GM03348 (cell line): ENCODE data around the gene CADM2.

Source experiments
- DNase-seq: peaks from one replicate; pipeline ENCODE4 v3.0.0; 2012; ENCODE audit warnings: low spot score

Gene CADM2

DNA sequence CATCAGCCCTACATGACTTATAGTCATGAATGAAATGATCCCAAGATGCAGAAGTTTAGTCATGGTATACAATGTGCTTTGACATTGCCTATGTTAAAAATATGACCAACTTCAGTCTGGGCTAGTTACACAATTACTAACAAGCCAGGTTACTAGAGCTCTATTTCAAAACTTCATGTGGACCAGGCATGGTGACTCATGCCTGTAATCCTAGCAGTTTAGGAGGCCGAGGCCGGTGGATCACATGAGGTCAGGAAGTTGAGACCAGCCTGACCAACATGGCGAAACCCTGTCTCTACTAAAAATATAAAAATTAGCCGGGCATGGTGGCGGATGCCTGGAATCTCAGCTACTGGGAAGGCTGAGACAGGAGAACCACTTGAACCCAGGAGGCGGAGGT is 613.0 kb downstream of the CADM2 start:
- DNase-seq = no peak

DNA sequence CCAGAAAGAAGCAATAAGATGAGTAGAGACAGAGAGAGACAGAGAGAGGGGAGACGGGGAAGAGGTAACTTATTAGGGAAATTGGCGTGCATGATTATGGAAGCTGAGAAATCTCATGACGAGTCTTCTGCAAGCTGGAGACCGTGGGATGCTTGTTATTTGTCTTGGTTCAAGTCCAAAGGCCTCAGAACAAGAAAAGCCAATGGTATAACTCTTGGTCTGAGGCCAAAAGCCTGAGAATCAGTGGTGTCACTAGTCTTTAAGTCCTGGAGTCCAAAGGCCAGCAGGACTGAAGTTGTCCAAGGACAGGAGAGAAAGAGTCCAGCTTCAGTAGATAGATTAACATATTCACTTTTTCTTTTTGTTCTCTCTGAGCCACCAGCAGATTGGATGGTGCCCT is 613.6 kb downstream of the CADM2 start:
- no peak for DNase-seq

DNA sequence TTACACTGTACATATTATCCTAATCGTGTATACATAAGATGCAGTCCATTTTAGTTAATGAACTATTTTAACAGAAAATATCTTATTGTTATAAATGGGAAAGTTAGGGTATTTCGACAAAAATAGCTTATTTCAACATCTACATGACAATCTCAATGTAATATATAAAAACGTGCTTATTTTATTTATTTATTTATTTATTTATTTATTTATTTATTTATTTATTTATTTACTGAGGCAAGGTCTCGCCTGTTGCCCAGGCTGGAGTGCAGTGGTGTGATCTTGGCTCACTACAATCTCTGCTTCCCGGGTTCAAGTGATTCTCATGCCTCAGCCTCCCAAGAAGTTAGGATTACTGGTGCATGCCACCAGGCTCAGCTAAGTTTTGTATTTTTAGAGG is 614.2 kb downstream of the CADM2 start:
- DNase-seq = no peak

DNA sequence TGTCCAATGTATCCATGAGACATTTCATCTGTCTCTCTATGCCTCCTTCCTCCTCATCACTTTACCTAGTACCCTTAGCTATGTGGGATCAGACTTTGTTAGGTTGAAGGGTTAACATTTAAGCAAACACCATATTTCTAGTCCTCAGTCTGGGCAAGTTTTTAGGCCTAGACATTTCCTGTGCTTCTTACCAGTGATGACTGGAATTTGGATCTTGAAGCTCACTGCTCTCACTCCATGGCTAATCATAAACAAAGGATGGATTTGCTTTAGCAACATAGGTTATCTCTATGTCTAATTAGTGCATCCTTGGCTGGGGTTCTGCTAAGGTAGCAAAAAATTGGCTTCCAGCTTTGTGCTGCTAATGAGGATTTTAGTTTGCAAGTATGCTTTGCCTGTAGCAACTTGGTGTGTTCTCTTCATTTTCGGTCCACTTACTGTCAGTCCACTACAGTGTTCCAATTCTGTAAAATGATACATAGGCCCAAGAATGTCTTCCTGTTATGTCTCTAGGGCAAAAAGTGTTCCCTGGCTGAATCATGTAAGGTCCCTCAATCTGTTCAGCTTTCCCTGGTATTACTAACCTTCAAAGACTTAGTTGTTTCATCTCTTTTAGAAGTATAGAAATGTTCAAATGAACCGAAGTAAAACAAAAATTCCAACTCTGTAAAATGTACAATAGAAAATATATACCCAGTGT is 615.4 kb downstream of the CADM2 start:
- no peak for DNase-seq

DNA sequence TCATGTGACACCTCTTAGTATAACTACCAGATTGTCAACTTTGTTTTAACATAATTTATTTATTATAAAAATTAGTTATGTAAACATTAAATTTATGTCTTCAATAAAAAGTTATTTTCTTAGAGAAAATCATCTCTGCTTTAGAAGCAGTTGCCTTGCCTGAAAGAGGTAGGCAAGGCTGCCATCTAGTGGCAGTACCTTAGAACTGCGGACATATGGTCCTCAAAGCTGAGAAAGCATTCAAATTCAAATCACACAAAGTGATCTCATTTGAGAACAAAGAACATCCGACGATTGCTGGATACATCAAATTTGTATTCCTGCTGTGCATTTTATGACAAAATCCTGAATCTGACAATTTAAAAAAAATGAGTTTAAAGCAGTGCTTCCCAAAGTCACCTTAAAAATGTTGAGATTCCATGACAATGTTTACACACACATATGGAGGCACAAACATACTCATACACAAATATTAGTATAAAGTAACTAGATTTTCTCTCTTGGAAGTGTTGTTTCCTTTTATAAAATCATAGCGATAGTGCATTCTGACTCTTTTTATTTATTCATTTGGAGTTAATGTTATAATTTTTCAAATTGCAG is 617.4 kb downstream of the CADM2 start:
- peak; percentile 59 for DNase-seq

DNA sequence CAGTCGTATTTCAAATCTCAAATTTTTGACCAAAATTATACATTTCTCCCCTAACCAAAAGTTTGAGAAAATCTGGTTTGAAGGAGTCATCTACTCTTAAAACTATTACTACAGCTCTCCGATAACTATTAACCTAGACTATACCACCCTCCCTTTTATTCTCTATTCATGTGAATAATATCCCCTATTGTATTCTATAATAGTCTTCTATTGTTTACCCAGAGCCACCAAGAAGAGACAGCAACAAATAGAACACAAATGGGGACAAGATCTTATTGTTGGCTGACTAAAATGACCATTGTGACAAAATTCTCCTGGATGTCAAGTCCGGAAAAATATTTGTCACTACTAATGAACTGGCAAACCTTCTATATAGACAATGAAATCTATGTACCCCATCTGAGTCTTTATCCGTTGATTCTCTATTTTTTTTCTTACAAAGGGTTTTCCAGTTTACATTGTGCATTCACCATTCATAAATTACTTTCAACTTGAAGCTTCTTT is 618.0 kb downstream of the CADM2 start:
- no peak for DNase-seq

DNA sequence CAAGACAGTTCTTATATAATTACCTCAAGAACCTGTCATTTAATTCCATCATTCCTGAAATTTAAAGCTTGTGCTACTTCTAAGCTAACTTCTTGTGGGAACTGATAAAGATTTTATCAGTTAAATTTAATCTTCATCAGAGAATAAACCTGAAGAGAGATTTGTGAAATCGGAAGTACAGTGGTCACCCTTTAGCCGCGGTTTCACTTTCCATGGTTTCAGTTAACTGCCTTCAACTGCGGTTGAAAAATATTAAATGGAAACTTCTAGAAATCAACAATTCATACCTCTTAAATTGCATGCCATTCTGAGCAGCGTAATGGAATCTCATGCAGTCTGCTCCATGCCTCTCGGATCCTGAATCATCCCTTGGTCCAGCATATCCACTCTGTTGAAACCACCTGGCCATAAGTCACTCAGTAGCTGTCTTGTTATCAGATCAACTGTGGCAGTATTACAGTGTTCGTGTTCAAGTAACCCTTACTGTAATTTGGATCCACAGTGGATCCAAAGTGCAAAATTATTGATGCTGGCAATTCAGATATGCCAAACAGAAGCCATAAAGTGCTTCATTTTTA is 626.1 kb downstream of the CADM2 start:
- no peak for DNase-seq

DNA sequence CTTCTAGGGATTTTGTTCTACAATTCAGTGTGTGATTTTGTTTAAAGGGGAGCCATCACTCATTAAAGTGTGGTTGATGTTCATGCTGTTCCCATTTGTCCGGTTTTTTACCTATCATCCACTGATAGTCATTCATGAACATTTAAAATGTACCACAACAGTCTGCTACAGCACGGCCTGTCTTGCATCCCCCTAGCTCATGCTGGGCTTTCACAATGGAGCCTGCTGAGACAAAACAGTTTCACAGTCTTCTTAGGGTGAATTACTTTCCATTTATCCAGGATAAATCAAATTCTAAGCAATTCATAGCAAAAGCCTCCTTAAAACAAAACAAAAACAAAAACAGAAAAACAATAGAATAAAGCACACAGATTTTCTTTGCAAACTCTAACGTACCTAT is 627.2 kb downstream of the CADM2 start:
- DNase-seq = no peak

DNA sequence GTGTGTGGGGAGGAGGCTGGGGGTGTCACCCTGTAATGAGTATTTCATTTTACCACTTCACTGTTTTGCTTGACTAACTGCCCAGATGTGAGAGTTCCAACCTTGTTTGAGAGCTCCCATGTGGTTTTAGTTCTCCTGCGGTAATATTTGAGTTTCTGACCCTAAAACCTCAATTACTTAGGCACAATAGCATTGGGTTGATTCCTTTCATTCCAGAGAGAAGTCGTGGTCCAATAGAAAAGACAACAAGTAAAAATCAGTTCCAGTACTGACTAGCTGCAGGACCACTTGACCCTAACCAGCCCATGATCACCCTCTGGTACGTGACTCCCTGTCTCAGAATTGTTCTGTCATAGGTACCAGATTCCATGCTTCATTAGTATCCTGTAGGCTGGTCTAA is 630.4 kb downstream of the CADM2 start:
- peak; percentile 11 for DNase-seq

DNA sequence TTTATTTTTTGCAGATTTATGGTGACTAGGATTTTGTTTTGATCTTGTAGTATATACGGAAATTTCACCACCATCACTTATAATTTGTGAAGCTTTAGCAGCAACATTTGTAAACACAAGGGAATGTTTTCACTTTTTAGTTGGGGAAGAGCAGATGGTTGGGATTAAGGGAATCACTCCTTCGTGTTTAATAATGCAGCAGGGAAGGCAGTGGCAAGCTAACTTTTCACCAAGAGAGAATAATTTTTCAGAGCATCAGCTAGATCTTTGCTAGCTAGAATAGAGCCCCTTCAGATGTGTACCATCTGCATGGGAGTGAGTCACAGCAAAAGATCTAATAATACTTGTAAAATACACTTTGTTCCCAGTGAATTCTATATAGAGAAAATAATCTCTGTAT is 632.7 kb downstream of the CADM2 start:
- no peak for DNase-seq

DNA sequence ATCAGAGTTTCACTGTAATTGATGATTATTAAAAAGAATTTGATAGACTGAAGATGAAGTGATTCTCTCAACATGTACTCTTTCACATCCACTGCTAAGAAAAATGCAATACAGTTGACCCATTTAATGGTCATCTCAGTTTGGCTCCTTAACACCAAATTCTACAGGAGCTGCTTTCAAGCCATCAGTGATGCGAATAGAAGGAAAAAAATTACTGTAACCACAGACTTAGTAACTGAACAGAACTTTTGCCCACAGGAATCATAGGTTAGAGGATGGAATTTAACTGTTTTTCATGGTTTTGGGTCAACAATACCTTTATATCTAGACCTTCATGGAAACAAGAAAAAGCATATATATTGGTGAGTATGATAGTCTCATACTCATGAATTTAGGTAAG is 633.5 kb downstream of the CADM2 start:
- no peak for DNase-seq

DNA sequence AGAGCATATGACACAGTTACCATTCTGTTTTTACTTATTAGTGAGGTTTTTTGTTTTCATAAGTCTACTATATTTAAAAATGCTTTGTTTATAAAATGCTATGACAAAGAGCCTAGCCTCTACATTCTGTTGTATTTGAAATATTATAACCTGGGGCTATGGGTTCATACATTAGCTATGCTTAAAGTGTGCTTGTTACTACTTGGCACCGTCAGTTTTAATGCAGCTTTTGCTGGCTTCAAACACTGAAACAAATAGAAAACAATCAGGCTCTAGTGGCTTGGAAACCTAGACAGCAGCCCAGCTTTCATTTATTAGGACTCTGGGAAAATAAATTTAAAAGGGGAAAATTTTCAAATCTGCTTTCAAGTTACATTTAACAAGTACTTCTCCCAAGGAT is 635.9 kb downstream of the CADM2 start:
- no peak for DNase-seq

DNA sequence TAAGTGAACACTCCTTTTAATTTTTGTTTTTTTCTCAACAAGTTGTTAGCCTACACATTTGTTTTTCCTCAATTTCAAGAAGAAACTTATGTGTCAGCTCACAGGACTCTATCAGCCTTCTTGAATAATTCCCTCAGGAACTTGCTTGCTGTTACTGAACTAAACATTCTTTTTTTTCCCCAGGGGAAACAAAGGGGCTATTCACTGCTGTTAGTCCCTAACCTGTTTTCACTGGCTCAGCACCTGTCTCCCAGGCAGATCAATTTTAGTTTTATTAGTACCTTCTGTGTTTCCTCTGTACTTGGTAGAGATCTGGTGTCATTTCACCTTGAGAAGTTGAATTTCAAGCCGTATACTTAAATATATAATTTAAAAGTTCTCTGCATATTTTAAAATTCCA is 644.6 kb downstream of the CADM2 start:
- DNase-seq = no peak

DNA sequence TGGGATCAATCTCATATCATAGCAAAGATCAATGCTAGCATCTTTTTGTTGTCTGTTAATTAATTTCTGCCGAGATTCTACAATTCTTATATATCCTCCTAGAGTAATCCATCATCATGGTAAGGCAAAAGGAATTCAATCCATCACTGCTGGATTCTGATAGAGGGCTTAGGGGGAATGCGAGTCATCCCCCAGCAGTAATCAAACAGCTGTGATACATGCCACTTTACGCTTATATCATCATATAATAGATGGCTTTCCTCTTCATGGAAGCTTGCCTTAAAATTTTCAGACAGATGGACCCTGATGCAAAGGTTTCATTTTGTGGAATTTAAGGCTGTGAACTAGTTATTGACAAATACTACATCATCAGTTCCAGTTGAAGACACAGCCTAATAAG is 645.9 kb downstream of the CADM2 start:
- no peak for DNase-seq

DNA sequence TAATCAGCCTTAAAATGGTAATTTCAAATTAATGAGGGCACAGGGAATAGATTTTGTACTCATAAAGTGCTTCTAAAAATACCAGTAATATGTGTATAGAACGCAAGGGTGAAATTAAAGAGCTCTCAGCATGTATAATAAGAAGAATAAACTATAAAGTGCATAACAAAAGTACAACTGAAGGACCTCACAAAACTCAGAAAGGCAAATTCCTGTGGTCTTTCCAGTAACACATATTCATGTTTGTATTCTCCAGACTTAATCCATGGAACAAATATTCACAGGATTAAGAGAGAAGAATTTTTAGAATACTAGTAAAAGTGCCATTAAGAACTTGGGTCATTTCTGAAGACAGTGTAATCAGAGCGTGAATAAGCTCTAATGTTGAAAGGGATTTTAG is 646.3 kb downstream of the CADM2 start:
- DNase-seq = no peak

DNA sequence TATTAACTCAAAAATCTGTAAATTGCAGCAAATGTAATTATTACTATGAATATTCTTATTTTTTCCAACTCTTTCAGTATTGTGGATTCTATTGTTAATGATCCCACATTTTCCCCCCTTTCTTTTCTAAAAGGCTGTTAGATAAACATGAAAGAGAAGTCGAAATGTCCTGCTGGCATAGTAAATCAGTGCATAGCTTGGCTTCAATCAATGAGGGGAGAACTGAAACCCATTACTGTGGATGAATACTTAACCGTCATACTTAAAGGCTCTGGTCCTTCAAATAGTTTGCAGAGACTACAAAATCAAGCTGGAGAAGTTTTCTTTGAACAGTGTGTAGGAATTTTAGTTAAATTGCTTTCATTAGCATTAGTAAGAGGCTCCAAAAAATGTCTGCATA is 667.9 kb downstream of the CADM2 start:
- no peak for DNase-seq

DNA sequence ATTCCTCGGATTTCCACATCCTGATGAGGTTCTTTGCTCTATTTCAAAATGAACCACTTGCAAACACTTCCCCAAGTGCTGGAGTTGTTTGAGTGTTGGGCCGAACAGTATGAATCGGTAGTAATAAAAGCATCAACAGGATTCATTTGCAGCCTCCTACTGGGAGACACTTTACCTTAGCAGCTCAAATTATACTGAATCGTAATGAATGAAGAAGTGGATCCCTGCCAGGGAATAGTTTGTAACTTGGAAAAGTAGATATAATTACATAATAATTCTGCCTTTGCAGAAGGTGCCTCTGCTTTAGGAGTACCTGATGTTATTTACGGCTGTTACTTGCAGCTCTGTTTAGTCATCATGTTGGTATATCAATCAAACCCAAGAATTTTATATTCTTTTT is 669.1 kb downstream of the CADM2 start:
- no peak for DNase-seq

DNA sequence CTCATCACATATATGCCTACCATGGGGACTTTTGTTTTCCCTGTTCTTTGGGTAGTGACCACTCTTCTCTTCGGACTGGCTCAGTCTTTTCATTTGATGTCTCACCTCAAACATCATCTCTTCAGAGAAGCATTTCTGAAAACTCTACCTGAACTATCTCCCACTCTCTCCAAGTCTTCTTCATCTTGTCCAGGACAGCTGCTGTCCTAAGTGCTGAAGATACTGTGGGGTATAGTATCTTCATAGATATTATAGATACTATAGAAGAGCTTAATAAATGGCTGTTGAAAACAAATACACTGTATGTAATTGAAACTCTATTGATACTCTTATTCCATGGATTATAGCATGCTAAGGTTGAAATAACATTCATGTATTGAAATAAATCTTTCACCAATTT is 672.3 kb downstream of the CADM2 start:
- no peak for DNase-seq

DNA sequence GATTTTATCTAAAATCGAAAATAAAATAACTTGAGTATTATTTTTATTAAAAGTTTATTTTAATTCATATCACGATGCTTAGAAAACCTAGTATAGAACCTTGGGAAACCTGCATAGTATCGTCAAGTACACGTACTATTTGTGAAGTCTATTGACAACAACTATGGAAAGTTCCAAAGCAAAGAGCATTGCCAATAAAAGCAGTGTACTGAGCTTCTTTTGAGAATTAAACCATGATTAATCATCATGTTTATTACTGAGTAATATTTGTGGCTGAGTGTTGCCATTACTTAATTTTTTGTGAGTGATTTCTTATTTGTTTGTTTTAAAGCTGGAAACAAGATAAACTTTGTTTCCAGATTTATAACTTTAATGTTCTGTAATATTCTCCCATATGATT is 674.1 kb downstream of the CADM2 start:
- DNase-seq = no peak

DNA sequence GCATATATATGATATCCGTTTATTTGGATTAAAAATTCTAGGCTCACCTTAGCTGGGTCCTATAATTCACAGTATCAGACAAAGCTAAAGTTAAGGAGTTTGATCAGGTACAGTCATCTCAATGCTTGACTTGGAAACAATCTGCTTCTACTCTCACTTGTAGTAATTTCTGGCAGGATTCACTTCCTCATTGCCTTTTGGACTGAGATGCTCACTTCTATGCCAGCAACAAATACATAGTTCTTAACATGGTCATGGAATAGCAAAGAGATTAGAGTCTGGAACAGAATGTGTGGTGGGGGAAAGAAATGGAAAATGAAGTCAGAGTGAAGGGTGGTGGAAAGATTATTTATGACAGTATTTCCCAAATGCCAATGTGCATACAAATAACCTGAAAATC is 693.6 kb downstream of the CADM2 start:
- DNase-seq = no peak

DNA sequence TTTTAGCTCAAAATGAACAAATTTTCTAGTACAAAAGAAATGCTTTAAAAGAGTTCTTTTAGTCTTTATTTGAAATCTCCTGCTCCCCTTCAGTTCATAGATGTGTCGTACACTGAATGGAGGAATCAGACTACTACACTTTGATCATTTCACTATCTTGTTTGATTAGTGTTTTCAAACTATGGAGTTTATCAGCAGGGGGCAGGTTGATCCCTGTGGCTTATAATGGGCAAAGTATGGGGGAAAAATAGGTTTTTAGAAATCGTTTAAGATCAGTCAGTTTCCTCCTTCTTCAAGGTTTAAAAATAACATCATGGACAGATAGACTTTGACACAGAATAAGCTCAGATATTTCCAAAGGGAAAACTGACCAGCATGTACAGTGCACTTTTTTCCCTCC is 701.7 kb downstream of the CADM2 start:
- no peak for DNase-seq

DNA sequence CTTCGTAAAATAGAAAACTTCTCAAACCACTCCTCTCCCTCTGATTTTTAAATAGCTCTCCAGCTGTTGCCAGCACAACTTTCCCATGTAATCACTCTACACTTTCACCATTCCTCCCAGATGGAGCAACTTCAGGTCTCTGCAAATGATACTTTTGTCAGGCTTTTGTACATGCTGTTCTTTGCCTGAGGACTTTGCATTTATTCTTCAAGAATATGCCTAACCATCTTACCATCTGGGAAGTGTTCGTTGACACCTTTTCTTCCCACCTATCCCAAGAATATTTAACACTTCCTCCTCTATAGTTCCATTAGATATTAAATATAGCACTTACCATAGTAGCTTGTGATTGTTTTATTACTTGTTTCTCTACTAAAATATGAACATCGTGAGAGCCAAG is 703.7 kb downstream of the CADM2 start:
- DNase-seq = no peak

DNA sequence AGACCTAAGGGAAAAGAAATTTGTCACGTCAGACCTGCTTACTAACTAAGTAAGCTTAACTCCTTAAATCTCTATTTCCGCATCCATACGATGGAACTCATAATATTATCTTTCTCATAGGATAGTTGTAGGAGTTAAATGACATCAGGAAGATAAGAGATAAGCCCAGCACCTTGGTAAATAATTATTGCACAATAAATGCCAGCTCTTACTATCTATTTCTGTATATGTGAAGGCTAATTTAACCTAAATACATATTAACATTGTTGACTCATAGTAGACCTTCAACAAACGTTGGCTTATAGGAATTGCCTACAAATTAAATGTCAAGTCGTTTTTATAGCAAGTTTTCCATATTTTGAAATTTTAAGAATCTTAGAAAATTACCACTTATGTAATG is 709.0 kb downstream of the CADM2 start:
- DNase-seq = no peak
